ENCODE data around the gene CCP110.

- no peak for TF ChIP-seq CTCF (conservative IDR thresholded peaks at IDR 0.05; ENCODE audit: low read depth in 2 of 2)
- TF ChIP-seq REST (IDR thresholded peaks at IDR 0.05; ENCODE audit: unreplicated experiment), result no peak
- no peak for TF ChIP-seq ZNF114 (CRISPR knock-in tag; IDR thresholded peaks at IDR 0.05)
- TF ChIP-seq EZH2 (IDR thresholded peaks at IDR 0.05; ENCODE audit: low read depth, unreplicated experiment), result no peak
Observed at GRCh38 chr16:19563377-19563776, 39.6 kb downstream of the CCP110 start.

All from GM23338 (cell line).